HepG2 (cell line): ENCODE data around the gene PML.

Experiments
- FIP1L1 ChIP-seq: fragments of 200-400 bp; formaldehyde crosslinking; IDR thresholded peaks from 2 replicates; pipeline ENCODE4 v1.6.1; 2018; ENCODE audit warnings: low read depth, mild to moderate bottlenecking, low read length, moderate library complexity, borderline replicate concordance; ENCODE audit not compliant: insufficient read depth
- JUNB ChIP-seq: sonication (generic); formaldehyde crosslinking; IDR thresholded peaks from 2 replicates; pipeline ENCODE4 v1.8.0; 2022; ENCODE audit warnings: missing genetic modification reagents, mild to moderate bottlenecking, borderline replicate concordance
- JUND ChIP-seq: sonication (generic); formaldehyde crosslinking; IDR thresholded peaks from 2 replicates; pipeline ENCODE4 v1.8.0; 2022; ENCODE audit warnings: mild to moderate bottlenecking, missing genetic modification reagents
- POLR2AphosphoS5 ChIP-seq: IDR thresholded peaks from 2 replicates; pipeline ENCODE4 v1.6.1; 2012; ENCODE audit warnings: low read depth, low read length
- PTBP1 ChIP-seq: fragments of 200-400 bp; formaldehyde crosslinking; IDR thresholded peaks from 2 replicates; pipeline ENCODE4 v1.6.1; 2018; ENCODE audit warnings: low read length, low read depth; ENCODE audit not compliant: poor library complexity, severe bottlenecking
- TF ChIP-seq, protein P1 (sequence below): sonication (generic); formaldehyde crosslinking; IDR thresholded peaks from 2 replicates; pipeline ENCODE4 v1.4.0; 2020; ENCODE audit warnings: missing genetic modification reagents, mild to moderate bottlenecking, borderline replicate concordance
- TF ChIP-seq, protein P2 (sequence below): sonication (generic); formaldehyde crosslinking; IDR thresholded peaks from 2 replicates; pipeline ENCODE4 v1.5.0; 2020; ENCODE audit warnings: mild to moderate bottlenecking, missing genetic modification reagents, moderate library complexity
- TF ChIP-seq, protein P3 (sequence below): IDR thresholded peaks from 2 replicates; pipeline ENCODE4 v1.6.1; 2012; ENCODE audit warnings: inconsistent platforms

DNA sequence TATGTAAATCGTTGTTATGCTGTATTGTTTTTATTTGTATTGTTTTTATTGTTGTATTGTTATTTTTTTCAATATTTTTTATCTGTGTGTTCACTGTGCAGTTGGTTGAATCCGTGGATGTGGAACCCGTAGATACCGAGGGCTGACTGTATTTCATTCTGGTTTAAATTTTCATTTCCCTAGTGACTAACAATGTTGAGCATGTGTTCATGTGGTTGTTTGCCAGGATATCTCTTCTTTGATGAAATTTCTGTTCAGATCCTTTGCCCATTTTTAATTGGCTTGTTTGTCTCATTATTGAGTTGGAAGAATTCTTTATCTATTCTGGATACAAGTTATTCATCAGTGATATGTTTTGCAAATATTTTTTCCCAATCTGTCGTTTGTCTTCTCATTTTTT is 32.1 kb upstream of the PML start:
- TF ChIP-seq, protein P1, sequence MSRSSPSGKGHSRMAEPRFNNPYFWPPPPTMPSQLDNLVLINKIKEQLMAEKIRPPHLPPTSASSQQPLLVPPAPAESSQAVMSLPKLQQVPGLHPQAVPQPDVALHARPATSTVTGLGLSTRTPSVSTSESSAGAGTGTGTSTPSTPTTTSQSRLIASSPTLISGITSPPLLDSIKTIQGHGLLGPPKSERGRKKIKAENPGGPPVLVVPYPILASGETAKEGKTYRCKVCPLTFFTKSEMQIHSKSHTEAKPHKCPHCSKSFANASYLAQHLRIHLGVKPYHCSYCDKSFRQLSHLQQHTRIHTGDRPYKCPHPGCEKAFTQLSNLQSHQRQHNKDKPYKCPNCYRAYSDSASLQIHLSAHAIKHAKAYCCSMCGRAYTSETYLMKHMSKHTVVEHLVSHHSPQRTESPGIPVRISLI (CRISPR knock-in tag) = no peak
- no peak for TF ChIP-seq POLR2AphosphoS5
- TF ChIP-seq, protein P2, sequence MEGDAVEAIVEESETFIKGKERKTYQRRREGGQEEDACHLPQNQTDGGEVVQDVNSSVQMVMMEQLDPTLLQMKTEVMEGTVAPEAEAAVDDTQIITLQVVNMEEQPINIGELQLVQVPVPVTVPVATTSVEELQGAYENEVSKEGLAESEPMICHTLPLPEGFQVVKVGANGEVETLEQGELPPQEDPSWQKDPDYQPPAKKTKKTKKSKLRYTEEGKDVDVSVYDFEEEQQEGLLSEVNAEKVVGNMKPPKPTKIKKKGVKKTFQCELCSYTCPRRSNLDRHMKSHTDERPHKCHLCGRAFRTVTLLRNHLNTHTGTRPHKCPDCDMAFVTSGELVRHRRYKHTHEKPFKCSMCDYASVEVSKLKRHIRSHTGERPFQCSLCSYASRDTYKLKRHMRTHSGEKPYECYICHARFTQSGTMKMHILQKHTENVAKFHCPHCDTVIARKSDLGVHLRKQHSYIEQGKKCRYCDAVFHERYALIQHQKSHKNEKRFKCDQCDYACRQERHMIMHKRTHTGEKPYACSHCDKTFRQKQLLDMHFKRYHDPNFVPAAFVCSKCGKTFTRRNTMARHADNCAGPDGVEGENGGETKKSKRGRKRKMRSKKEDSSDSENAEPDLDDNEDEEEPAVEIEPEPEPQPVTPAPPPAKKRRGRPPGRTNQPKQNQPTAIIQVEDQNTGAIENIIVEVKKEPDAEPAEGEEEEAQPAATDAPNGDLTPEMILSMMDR = no peak
- TF ChIP-seq FIP1L1 = no peak
- no peak for TF ChIP-seq PTBP1
- TF ChIP-seq JUND (CRISPR knock-in tag) = no peak
- TF ChIP-seq JUNB = no peak
- TF ChIP-seq, protein P3, sequence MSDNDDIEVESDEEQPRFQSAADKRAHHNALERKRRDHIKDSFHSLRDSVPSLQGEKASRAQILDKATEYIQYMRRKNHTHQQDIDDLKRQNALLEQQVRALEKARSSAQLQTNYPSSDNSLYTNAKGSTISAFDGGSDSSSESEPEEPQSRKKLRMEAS = no peak
